Muscle of back (tissue), 11 donors: ENCODE data around the gene SLC13A4. TPM values are rescaled to one million over a fixed set of nuclear protein-coding genes. Genes with fewer than 3 reads are reported as not detected.
"Not testable (repeated sequence)": the region's sequence is repeated elsewhere in the genome, so short reads cannot be mapped to it uniquely, and the experiment has no call there.

ENCODE experiments used
- DNase-seq, 3 donors: peaks; one replicate each; pipeline versions ENCODE4 v3.0.0 to v3.0.0-alpha.2; 2013
- polyA plus RNA-seq, 10 donors: library from polyadenylated mRNA; unstranded; fragments of 120-200 nt; gene quantifications; one replicate each; pipeline ENCODE4 v1.2.1, GENCODE V29; 2013; ENCODE audit not compliant: insufficient read length in 10 of 10

SLC13A4 gene
- polyA plus RNA-seq, 10 donors = 0.73 to 4.0 (median 1.4) TPM

GRCh38 chr7:135697276-135698049, 30.5 kb downstream of the SLC13A4 start:
- no peak for DNase-seq

- DNase-seq = no peak
Observed at GRCh38 chr7:135693558-135693957, 34.4 kb downstream of the SLC13A4 start.

- DNase-seq = not testable (repeated sequence)
Observed at GRCh38 chr7:135692606-135693005, 35.4 kb downstream of the SLC13A4 start.

- DNase-seq = no peak
Observed at GRCh38 chr7:135692055-135692454, 35.9 kb downstream of the SLC13A4 start.

GRCh38 chr7:135690566-135690965, 37.4 kb downstream of the SLC13A4 start:
- DNase-seq = no peak

- no peak for DNase-seq
Observed at GRCh38 chr7:135687466-135687865, 40.5 kb downstream of the SLC13A4 start.

- DNase-seq = no peak
Observed at GRCh38 chr7:135685306-135686084, 42.5 kb downstream of the SLC13A4 start.

GRCh38 chr7:135684699-135685098, 43.3 kb downstream of the SLC13A4 start:
- DNase-seq = no peak

- no peak for DNase-seq
Observed at GRCh38 chr7:135684136-135684535, 43.9 kb downstream of the SLC13A4 start.

GRCh38 chr7:135683609-135684008, 44.4 kb downstream of the SLC13A4 start:
- no peak for DNase-seq

- no peak for DNase-seq
Observed at GRCh38 chr7:135682191-135682590, 45.8 kb downstream of the SLC13A4 start.

- no peak for DNase-seq
Observed at GRCh38 chr7:135681762-135682161, 46.2 kb downstream of the SLC13A4 start.

- DNase-seq = peak in 2 of 3 donors; percentile 41 to 52
Observed at GRCh38 chr7:135678612-135679575, 49.1 kb downstream of the SLC13A4 start.

- DNase-seq = no peak
Observed at GRCh38 chr7:135673360-135673706, 54.7 kb downstream of the SLC13A4 start.

- DNase-seq = peak in 2 of 3 donors; percentile 36 to 67
Observed at GRCh38 chr7:135672560-135673359, 55.2 kb downstream of the SLC13A4 start.

GRCh38 chr7:135670179-135670578, 57.8 kb downstream of the SLC13A4 start:
- no peak for DNase-seq

- DNase-seq = no peak
Observed at GRCh38 chr7:135669774-135670173, 58.2 kb downstream of the SLC13A4 start.

GRCh38 chr7:135668852-135669395, 59.1 kb downstream of the SLC13A4 start:
- DNase-seq = not testable (repeated sequence)

- not testable (repeated sequence) for DNase-seq
Observed at GRCh38 chr7:135667626-135668025, 60.4 kb downstream of the SLC13A4 start.

GRCh38 chr7:135666846-135667245, 61.1 kb downstream of the SLC13A4 start:
- no peak for DNase-seq

- no peak for DNase-seq
Observed at GRCh38 chr7:135666156-135666555, 61.8 kb downstream of the SLC13A4 start.
